Cortex of kidney (tissue), 1 donor: ENCODE data around the gene SLC27A2.
"Not testable (repeated sequence)": the region's sequence is repeated elsewhere in the genome, so short reads cannot be mapped to it uniquely, and the experiment has no call there.

Source experiments
- DNase-seq: peaks from one replicate; lab custom pipeline; 2025; lab: John Stamatoyannopoulos, UW

Gene SLC27A2

DNA sequence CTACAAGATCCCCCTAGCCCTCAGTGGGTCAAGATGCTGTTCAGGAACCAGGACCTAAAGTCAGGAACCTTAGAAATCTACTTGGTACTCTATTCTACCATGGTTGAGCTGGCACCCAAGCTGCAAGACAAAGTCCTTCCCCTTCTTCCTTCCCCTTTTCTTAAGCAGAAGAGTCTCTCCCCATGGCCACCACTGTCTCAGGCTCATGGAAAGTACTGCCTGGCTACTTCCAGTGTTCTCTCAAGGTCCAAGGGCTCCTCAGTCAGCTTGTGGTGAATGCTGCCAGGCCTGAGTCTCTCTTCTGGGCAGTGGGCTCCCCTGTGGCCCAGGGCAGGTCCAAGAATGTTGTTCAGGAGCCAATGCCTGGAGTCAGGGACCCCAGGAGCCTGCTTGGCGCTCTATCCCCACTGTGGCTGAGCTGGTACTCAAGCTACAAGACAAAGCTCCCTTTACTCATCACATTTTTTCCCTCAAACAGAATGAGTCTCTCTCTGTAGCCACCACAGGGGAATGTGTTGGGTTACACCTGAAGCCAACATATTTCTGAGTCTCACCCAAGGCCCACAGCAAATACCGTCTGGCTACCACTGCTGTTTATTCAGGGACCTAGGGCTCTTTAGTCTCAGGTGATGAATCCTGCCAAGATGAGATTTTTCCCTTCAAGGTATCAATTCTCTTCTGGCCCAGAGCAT is 18.1 kb upstream of the SLC27A2 start:
- no peak for DNase-seq

DNA sequence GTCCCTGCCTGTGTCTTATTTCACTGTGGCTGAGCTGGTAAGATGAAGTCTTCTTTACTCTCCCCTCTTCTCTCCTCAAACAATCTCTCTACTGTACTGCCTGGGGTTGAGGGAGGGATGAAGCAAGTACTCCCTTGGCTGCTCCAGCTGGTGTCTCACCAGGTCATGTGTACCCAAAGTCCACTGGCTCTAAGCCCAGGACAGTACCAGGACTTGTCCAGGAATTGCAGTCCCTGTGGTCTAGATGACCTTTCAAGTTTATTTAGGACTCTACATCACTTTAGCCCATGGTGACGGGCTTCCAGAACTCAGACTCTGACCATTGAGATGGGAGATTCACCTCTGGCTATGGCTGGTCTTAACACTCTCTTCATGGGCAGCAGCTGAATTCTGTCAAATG is 17.5 kb upstream of the SLC27A2 start:
- DNase-seq, result no peak

DNA sequence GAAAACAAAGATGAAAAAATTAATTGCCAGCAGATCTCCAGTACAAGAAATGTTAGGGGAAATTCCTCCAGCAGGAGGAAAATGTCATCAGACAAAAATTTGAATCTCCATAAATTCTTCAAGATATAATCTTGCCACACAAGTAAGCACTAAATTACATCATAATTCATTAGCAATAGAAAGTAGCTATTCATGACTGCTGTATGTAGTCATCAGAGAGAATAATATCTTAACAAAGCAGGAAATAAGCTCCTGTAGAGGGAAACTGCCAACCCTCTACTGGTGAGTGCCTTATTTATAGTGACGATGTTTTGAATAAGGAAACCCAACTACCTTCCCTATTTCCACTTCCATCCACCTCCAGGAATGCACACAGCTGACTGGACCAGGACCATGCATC is 15.8 kb upstream of the SLC27A2 start:
- DNase-seq, result no peak

DNA sequence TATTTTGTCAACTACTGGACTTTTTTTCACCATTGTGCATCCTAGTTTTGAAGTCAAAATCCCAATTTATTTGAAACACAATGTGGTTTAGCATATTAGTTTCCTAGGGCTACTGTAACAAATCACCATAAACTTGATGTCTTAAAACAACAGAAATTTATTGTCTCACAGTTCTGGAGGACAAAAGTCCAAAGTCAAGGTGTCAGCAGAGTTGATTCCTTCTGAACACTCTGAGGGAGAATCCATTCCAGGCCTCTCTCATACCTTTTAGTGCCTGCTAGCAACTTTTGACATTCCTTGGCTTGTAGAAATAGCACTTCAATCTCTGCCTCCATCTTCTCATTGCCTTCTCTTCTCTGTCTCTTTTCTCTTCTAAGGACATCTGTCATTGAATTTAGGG is 14.9 kb upstream of the SLC27A2 start:
- no peak for DNase-seq

DNA sequence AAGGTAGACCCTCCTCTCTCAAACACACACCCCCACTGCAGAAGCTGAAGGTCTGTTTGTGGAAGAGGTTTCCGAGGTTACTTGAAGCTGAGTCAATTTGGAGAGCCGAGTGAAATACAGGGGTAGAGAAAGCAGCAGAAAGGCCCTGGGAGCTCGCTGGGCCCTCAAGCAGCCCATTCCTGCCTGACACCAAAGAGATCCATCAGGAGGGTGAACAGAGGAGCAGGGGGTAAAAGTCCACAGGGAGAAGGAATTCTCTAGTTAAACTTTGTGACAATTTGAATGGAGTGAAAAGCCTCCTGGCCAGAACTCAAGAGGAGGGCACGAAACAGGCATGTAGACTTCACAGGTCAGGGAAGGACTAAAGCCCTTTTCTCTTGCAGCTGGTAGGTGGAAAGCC is 13.6 kb upstream of the SLC27A2 start:
- no peak for DNase-seq

DNA sequence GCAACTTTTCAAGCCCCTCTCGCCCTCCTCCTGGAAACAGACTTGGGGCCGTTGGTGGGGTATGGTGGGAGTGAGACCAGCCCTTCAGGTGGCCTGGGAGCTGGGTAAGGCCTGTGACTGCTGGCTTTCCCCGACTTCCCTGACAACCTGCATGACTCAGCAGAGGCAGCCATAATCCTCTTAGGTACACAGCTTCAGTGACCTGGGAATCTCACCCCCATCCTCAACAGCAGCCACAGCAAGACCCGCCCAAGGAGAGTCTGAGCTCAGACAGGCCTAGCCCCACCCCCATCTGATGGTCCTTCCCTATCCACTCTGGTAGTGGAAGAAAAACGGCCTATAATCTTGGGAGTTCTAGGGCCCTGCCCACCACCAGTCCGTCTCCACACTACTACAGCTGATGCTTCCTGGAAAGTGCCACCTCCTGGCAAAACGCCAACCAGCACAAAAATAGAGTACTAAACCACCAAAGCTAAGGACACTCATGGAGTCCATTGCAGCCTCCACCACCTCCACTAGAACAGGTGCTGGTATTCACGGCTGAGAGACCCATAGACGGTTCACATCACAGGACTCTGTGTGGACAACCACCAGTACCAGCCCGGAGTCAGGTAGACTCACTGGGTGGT is 13.1 kb upstream of the SLC27A2 start:
- no peak for DNase-seq

DNA sequence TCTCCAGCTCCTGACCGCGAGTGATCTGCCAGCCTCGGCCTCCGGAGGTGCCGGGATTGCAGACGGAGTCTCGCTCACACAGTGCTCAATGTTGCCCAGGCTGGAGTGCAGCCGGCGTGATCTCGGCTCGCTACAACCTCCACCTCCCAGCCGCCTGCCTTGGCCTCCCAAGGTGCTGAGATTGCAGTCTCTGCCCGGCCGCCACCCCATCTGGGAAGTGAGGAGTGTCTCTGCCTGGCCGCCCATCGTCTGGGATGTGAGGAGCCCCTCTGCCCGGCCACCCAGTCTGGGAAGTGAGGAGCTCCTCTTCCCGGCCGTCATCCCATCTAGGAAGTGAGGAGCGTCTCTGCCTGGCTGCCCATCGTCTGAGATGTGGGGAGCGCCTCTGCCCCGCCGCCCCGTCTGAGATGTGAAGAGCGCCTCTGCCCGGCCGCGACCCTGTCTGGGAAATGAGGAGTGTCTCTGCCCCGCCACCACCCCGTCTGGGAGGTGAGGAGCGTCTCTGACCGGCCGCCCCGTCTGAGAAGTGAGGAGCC is 9.6 kb upstream of the SLC27A2 start:
- not testable (repeated sequence) for DNase-seq

DNA sequence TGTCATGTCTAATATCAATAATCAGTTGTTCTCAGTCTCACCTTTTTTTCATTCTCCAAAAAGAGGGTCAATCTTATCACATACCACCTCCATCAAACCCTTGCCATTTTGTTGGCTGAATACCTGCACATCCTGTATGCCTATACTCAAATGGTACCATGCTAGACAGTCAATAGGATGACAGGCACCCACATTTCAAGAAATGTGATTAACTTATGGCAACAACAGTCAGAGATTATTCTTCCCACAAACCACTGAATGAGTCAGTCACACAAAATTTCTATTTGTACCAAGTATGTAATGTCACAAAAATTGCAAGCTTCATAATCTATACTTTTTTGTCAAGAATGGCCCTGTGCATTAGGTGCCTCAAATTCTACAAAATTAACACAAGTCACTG is 5.1 kb upstream of the SLC27A2 start:
- no peak for DNase-seq

DNA sequence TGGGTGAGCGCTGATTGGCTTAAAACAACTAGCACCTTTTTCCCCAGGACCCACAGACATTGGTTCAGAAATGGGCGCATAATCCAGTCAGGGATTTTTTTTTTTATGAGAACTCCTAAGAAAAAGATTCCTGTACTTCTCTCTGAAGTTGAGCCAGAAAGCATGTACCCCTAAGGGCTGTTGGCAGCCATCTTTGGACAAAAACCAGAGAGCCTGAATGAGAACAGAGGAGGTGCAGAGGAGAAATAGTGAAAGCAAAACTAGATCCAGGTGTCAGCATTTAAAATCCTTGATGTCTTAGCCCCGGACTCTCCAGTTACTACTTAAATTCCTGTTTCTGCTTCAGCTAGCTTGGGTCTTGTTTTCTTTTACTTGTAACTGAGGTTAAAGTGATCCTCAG is 1.9 kb upstream of the SLC27A2 start:
- DNase-seq, result no peak

DNA sequence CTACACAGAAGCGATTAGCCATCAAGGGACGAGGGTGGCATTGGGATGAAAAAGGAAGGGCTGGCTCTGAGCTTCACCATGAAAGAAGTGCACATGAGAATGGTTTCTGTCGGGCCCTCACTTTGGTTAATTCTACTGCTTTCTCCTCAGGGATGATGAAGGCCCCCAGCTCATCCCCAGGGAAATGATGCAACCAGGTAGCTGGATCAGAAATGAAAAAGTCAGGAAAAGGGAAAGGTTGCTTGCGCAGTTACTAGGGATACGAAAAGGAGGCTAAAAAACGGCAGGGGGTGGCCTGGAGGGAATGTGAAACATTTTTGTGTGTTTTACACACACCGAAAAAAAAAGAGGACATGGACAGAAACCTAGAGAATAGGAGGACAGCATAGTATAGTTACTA is 1.4 kb upstream of the SLC27A2 start:
- DNase-seq, result no peak

DNA sequence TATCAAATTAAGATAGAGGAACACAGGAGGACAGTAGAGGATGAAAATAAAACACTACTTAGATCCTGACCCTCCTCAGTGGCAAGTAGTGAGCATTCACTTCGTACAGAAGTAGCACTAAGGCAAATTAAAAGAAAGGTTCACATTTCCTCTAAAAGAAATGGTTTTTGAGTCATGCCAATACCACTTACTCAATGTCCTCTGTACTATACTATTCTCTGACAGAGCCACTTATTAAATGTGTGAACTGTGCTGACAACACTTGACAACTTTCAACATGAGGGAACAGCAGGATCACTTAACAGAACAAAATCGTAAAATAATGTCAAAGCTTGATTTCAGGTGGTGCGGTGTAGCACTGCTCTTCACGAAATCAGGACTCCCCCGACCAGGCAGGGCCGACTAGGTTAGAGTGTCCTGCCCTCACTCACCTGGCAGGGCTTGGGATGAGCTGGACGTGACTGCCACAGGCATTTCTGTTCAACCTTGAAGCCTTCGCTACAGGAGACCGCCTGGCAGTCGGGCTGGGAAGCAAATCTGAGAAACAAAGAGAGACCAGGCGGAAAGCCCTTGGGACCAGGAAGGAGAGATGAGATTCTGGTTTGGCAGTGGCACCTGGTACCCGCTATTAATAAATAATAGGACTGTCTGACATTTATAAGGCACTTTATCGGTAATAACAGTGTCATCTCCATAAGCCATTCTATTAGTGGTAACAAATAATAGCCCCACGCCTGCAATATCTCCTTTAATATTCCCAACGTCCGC is 611 bp upstream of the SLC27A2 start:
- no peak for DNase-seq

DNA sequence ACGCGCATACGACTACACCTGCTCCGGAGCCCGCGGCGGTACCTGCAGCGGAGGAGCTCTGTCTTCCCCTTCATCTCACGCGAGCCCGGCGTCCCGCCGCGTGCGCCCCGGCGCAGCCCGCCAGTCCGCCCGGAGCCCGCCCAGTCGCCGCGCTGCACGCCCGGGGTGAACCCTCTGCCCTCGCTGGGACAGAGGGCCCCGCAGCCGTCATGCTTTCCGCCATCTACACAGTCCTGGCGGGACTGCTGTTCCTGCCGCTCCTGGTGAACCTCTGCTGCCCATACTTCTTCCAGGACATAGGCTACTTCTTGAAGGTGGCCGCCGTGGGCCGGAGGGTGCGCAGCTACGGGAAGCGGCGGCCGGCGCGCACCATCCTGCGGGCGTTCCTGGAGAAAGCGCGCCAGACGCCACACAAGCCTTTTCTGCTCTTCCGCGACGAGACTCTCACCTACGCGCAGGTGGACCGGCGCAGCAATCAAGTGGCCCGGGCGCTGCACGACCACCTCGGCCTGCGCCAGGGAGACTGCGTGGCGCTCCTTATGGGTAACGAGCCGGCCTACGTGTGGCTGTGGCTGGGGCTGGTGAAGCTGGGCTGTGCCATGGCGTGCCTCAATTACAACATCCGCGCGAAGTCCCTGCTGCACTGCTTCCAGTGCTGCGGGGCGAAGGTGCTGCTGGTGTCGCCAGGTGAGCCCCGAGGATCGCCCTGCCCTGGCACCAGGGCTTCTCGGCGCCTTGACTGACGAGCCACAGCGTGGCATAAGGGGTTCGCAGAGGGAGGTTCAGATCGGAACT is 420 bp downstream of the SLC27A2 start:
- DNase-seq, result no peak

DNA sequence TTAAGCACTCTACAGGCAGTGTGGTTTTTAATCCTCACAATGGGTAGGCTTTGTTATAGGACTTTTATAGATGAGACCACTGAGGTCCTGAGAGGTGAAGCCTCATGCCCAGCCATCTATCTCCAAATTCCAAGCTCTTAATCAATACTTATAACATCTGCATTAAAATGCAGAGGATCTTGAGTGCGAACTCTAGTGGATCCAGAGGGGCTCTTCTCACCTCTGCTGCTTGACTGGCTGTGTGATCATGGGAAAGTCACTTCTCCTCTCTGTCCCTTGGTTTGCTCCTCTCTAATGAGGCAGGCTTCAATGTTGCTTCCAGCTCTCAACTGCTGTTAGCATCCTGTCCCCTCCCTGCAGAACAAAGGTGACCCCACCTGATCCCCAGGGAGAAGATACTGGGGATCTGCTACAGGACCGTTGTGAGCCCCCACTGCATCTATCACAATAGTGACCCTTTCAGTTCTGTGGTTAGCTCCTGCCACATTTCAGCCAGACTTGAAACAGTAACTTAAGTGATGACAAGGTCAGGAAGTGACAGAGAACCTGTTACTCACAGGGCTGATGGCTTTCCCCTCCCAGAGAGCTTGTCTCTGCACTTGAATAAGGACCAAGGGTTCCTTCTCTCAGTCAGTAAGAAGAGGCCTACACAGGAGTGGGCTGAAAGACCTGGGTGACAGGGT is 1.3 kb downstream of the SLC27A2 start:
- no peak for DNase-seq

DNA sequence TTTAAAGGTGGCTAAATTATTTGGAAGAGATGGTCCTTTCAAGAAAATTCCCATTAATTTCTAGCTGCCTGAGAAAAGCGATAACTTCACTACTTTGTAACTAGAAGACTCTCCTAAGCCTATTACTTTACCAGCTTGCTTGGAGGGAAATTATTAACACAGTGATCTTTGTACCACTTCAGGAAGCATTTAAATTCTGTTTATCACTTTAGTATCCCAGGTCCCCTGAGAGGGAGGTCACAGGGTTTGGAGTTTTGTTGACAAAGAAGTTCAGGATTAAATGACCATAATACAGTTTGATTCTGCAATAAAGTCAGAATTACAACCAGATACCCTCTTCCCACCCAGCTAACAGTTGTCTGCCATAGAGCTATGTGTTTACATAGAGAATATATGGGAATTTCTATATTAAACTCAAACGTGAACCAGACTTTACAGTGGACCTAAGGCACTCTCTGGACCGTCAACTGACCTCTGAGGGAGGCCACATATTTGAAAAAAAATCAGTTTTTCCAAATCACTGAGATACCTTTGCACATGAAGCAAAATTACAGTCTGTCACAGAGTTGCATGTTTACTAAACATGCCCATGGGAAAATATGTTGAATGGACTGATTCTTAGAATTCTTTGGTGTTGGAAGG is 3.0 kb downstream of the SLC27A2 start:
- no peak for DNase-seq

DNA sequence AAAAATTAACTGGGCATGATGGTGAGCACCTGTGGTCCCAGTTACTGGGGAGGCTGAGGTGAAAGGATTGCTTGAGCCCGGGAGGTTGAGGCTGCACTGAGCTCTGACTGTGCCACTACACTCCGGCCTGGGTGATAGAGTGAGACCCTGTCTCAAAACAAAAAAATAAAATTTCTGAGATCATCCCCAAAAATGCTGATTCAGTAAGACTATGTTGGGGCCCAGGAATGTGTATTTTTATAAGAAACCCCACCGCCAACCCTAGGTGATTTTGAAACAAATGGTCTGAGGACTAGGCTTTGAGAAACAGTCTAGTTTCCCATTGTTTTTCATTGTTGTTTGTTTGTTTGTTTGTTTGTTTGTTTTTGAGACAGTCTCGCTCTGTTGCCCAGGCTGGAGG is 4.1 kb downstream of the SLC27A2 start:
- DNase-seq, result no peak

DNA sequence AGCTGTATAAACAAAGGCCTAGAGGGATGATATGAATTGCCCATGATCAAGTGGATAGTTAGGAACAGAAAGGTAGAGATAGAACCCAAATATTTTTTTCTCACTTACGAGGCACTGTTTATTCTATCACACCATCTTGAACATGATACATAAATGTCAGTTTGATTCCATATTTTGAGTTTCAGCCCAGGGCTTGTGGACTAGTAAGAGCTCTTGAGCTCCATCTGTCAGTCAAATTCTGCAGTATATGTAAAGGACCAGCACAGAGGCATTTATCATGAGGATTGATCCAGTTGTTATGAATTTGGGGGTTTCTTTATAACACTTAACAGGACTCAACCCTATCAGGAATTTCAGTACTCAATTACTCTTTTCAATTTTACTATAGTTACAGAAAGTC is 4.8 kb downstream of the SLC27A2 start:
- DNase-seq, result no peak

DNA sequence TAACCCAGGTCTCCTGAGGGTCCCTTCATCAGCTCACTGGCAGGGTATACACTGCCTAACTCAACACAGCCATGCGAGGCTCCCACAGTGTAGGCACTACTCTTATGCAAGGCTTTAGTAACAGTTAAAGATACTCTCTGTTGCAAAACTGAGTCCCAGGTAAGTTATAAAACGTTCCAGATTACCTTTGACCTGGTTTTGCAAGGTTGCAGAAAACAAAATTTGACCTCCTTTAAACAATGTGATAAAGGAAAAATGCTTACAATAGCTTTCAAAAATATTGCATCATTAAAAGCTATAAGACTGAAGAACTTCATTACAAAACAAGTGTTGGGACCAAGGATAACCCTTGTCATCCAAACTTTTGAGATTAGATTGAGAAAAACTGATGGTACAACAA is 5.5 kb downstream of the SLC27A2 start:
- no peak for DNase-seq

DNA sequence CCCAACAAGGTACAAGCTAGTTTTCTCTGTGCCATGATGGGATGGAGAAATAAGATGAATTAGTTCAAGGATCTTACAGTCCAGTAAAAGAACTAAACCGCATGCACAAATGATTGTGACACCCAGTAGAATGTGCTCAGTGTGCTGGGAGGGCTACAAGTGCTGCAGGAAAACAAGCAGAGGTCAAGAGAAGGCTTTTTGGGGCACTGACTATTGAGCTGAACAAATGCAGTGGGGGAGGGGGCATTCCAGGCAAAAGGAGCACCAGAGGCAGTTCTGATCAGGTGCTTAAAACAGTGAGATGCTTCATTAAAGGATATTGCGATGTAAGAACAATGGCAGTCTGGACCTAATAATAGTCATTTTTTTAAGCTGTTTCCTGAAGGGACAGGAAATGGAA is 6.0 kb downstream of the SLC27A2 start:
- DNase-seq, result no peak

DNA sequence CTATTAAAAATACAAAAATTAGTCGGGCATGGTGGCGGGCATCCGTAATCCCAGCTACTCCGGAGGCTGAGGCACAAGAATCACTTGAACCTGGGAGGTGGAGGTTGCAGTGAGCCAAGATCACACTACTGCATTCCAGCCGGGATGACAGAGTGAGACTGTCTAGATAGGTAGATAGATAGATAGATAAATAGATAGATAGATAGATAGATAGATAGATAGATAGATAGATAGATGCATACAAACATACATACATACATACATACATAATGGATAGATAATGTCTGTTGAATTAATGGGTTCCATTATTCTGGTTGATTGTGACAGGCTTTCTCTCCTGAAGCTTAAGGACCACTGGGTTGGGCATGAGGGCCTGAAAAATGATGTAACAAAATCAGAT is 6.8 kb downstream of the SLC27A2 start:
- not testable (repeated sequence) for DNase-seq

DNA sequence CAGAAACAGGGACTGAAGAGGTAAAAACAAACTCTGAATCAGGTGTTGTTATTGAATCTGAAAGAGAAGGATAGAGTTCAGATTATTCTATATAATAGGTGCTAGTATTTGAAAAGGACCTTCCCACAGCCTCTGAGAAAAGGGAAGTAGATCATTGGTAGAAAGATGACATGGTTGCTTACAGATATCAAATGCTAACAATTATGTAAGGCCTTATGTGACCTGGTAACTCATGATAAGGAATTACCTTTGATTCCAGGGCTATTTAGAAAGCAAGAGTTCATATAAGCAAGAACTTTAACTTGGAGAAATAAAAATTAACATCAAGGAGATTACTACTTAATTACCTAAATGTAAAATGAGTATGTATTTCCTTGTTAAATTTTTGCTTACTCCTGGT is 7.6 kb downstream of the SLC27A2 start:
- no peak for DNase-seq

DNA sequence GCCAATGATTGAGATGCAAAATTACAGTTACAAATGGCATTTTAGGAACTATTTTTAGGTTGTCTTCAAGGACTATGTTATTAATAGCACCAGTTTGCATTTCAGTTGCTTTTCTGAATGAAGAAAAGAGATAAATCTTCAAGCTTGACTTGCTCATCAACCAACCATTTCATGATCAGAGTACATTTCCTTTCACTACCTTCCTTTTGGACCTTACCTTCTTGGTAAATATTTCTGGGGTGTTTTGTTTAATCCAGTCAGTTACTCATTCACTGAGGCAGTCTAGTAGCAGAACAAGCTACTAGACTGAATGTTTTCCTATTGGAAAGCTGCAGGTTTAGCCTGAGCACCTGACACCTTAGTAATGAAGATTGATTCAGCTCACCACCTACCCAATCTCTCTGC is 8.2 kb downstream of the SLC27A2 start:
- DNase-seq, result no peak
